HUES64 (cell line): Measurements from ENCODE around the gene LRRC31.

Source experiments
- H3K27ac ChIP-seq: 2 replicates; pipeline ENCODE4 v1.7.0; 2013; ENCODE audit warnings: low read depth, low read length, inconsistent platforms
- H3K27me3 ChIP-seq: 2 replicates; pipeline ENCODE4 v1.6.1; 2013; ENCODE audit warnings: mild to moderate bottlenecking, low read length; ENCODE audit not compliant: insufficient read depth
- H3K36me3 ChIP-seq: 2 replicates; pipeline ENCODE4 v1.6.1; 2013; ENCODE audit warnings: mild to moderate bottlenecking, low read length; ENCODE audit not compliant: insufficient read depth
- H3K4me1 ChIP-seq: 2 replicates; pipeline ENCODE4 v1.6.1; 2013; ENCODE audit warnings: mild to moderate bottlenecking, low read length, moderate library complexity; ENCODE audit not compliant: insufficient read depth
- H3K4me3 ChIP-seq: 2 replicates; pipeline ENCODE4 v1.5.1; 2013; ENCODE audit warnings: mild to moderate bottlenecking, low read length, moderate library complexity
- H3K9ac ChIP-seq: 2 replicates; pipeline ENCODE4 v1.6.1; 2013; ENCODE audit warnings: mild to moderate bottlenecking, low read depth, low read length
- H3K9me3 ChIP-seq: 2 replicates; pipeline ENCODE4 v1.6.1; 2013; ENCODE audit warnings: low read depth, low read length; ENCODE audit not compliant: insufficient read depth
- whole genome bisulfite sequencing: fragments of 150-250, 120-280 bp; methylation state at CpG from one replicate; pipeline ENCODE4 v1.1.7; 2013; ENCODE audit warnings: missing lambda C conversion rate; 5-methylcytosine and 5-hydroxymethylcytosine counted together

LRRC31 gene

DNA sequence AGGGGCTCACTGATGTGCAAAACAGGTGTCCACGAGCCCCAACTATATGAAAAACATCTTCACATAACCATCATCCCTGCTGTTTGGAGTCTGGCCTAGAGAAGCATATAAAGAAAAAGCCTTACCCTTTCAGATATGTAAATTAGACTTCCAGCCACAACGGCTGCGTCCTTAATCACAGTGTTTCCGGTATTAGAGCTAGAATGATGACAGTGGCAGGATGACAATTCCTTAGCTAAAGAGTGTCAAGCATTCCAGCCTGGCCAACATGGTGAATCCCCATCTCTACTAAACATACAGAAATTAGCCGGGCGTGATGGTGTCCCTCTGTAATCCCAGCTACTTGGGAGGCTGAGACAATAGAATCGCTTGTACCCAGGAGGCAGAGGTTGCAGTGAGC, 22.2 kb upstream of the LRRC31 start:
- Histone ChIP-seq H3K36me3 (no peaks in the 10 kb centered on the region), H3K27ac (no peak overlapping the region), H3K4me3 (no peak overlapping the region), H3K27me3 (no peaks in the 10 kb centered on the region), H3K9me3 (no peaks in the 10 kb centered on the region), H3K4me1 (no peaks in the 10 kb centered on the region), H3K9ac (no peak overlapping the region)
- WGBS = 89% methylated on average over 7 of the region's 7 CpGs

GRCh38 chr3:169886671-169887070, 16.9 kb upstream of the LRRC31 start:
- H3K4me3 ChIP-seq = no peak overlapping the region
- no peak overlapping the region for H3K9ac ChIP-seq
- peaks cover 12% of the 10 kb centered on the region for H3K4me1 ChIP-seq
- no peak overlapping the region for H3K27ac ChIP-seq
- H3K36me3 ChIP-seq = no peaks in the 10 kb centered on the region
- no peaks in the 10 kb centered on the region for H3K27me3 ChIP-seq
- WGBS = 94% methylated on average over 5 of the region's 5 CpGs
- no peaks in the 10 kb centered on the region for H3K9me3 ChIP-seq

DNA sequence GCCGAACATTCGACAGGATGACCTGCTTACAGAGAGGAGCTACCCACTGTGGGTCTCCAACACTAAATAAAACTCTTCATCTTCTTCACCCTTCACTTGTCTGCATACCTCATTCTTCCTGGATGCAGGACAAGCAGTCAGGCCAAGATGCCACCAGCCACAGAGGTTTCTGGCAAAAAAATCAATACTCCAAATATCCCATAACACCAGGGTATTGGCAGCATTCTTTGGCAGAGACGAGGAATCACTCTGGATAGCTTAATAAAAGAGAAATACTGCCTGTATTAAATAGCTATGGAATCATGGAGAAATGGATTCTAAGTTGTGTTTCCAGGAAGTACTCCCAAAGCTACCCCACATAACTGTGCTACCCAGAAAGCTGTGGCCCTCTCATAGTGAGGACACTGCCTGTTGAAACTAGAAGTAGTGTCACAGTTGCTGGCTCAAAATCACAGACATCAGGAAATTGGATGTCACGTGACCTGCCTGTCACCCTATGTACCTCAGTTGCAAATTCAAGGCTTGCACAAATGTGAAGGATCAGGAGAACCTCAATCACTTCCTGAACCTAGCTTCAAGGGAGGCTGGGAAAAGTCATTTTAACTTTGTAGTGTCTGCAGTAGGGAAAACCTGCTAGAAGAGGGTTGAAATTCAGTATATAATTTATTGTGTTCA, 11.0 kb upstream of the LRRC31 start:
- H3K9ac ChIP-seq = no peak overlapping the region
- 92% methylated on average over 4 of the region's 4 CpGs for WGBS
- no peak overlapping the region for H3K27ac ChIP-seq
- no peaks in the 10 kb centered on the region for H3K9me3 ChIP-seq
- no peak overlapping the region for H3K4me3 ChIP-seq
- peaks cover 3% of the 10 kb centered on the region; the same call in 1 of the 2 replicates for H3K4me1 ChIP-seq
- H3K27me3 ChIP-seq = no peaks in the 10 kb centered on the region
- H3K36me3 ChIP-seq = no peaks in the 10 kb centered on the region

DNA sequence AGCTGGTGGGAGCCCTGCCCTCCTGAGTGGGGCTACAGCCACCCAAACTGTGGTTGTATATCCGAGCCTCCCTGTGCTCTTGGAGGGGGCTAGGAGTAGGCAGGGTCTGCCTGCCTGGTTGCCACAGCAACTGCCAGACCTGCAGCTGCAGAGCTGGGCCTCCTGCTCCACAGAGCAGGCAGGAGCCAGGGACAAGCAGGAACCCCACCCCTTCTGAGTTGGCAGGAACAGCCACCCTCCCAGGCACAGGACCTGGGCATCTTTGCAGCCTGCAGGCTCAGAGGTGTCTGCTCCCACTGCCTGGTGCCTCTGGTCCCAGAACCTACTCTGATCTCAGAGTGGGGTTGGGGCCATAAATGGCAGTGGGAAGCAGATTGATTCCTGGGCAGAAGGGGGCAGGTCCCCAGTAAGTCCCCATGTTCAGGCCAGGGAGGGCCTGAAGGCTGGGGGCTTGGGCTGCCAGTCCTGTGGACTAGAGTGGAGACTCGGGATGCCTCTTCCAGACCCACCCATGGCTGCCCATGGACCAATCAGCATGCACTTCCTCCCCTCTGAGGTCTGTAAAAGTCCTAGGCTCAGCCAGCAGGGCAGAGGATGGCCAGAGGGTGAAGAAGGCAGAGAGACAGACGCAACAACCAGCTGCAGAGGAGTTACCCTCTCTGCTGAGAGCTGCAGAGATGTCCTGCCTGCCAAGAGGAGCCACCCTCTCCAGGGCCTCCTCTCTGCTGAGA, 10.3 kb upstream of the LRRC31 start:
- no peak overlapping the region for H3K9ac ChIP-seq
- no peak overlapping the region for H3K4me3 ChIP-seq
- H3K9me3 ChIP-seq = no peaks in the 10 kb centered on the region
- no peaks in the 10 kb centered on the region for H3K27me3 ChIP-seq
- WGBS = 86% methylated on average over 3 of the region's 3 CpGs
- no peak overlapping the region for H3K27ac ChIP-seq
- H3K36me3 ChIP-seq = no peaks in the 10 kb centered on the region
- no peaks in the 10 kb centered on the region; the same call in 1 of the 2 replicates for H3K4me1 ChIP-seq

GRCh38 chr3:169879013-169879557, 9.3 kb upstream of the LRRC31 start:
- H3K36me3 ChIP-seq = no peaks in the 10 kb centered on the region
- H3K27me3 ChIP-seq = no peaks in the 10 kb centered on the region
- H3K9ac ChIP-seq = no peak overlapping the region
- no peak overlapping the region for H3K4me3 ChIP-seq
- H3K27ac ChIP-seq = no peak overlapping the region
- no peaks in the 10 kb centered on the region for H3K9me3 ChIP-seq
- H3K4me1 ChIP-seq = no peaks in the 10 kb centered on the region
- WGBS = 88% methylated on average over 8 of the region's 8 CpGs

- H3K9me3 ChIP-seq = no peaks in the 10 kb centered on the region
- H3K27me3 ChIP-seq = no peaks in the 10 kb centered on the region
- 95% methylated on average over 1 of the region's 2 CpGs for WGBS
- no peak overlapping the region for H3K9ac ChIP-seq
- H3K36me3 ChIP-seq = no peaks in the 10 kb centered on the region
- H3K4me1 ChIP-seq = peaks cover 9% of the 10 kb centered on the region
- no peak overlapping the region for H3K4me3 ChIP-seq
- H3K27ac ChIP-seq = no peak overlapping the region
These were observed 1.6 kb upstream of the LRRC31 start for GRCh38 chr3:169871129-169871886.

GRCh38 chr3:169868369-169868768, 1.4 kb downstream of the LRRC31 start:
- Histone ChIP-seq H3K4me3 (no peak overlapping the region), H3K27ac (no peak overlapping the region), H3K4me1 (peaks cover 9% of the 10 kb centered on the region), H3K9me3 (no peaks in the 10 kb centered on the region), H3K36me3 (no peaks in the 10 kb centered on the region), H3K9ac (no peak overlapping the region), H3K27me3 (no peaks in the 10 kb centered on the region)
- WGBS = 91% methylated on average over 1 of the region's 2 CpGs

DNA sequence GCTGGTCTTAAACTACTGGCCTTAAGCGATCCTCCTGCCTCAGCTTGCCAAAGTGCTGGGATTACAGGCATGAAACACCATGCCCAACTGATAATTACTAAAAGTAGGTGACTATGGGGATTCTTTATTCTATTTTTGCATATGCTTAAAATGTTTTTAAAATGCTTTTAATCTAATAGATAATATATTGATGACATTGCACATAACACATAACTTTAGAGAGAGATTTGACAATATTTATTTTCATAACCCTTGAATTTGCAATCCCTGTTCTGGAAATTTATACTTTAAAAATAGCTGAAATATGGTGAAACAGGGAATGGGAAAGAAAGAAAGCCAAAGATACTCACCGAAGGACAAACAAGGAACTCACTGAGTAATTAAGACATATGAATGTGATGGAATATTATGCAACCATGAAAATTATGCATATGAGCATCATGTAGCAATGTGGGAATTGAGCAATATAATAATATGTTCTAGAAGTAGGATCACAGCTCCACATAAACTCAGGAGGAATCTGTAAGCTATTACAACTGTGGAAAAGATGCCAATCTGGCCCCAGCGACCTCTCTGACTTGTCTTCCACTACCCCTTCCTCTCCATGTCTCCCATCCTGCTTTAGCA, 2.0 kb downstream of the LRRC31 start:
- no peak overlapping the region for H3K4me3 ChIP-seq
- H3K4me1 ChIP-seq = peaks cover 9% of the 10 kb centered on the region
- H3K36me3 ChIP-seq = no peaks in the 10 kb centered on the region
- WGBS = 93% methylated on average over 3 of the region's 3 CpGs
- no peak overlapping the region for H3K27ac ChIP-seq
- H3K9me3 ChIP-seq = no peaks in the 10 kb centered on the region
- no peak overlapping the region for H3K9ac ChIP-seq
- no peaks in the 10 kb centered on the region for H3K27me3 ChIP-seq

- H3K36me3 ChIP-seq = no peaks in the 10 kb centered on the region
- no peaks in the 10 kb centered on the region for H3K9me3 ChIP-seq
- 94% methylated on average over 9 of the region's 12 CpGs for WGBS
These were observed 4.5 kb downstream of the LRRC31 start for GRCh38 chr3:169865176-169865767.

DNA sequence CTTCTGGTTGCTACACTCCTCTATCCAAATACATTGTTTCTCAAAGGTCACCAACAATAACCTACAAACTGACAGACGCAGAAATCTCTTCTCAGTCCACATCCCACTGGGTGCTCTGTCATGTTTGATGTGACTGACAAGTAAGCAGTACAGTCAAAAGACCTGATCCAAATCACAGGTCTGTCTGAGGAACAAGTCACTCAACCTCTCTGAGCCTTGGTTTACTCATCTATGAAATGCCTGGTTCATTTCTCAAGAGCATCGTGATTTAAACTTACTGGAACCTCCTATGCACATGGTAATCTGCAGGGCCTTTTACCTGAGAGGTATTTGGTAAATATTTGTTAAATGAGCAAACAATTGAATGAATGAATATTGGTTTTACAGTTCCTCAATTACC, 5.5 kb downstream of the LRRC31 start:
- Histone ChIP-seq H3K27me3 (no peaks in the 10 kb centered on the region), H3K9me3 (no peaks in the 10 kb centered on the region), H3K9ac (no peak overlapping the region), H3K4me3 (no peak overlapping the region), H3K4me1 (peaks cover 9% of the 10 kb centered on the region), H3K36me3 (no peaks in the 10 kb centered on the region), H3K27ac (no peak overlapping the region)
- 88% methylated on average over 2 of the region's 2 CpGs for WGBS

More at GRCh38 chr3:169865176-169865767, 4.5 kb downstream of the LRRC31 start:
- no peaks in the 10 kb centered on the region for H3K27me3 ChIP-seq
- no peak overlapping the region for H3K4me3 ChIP-seq
- peaks cover 16% of the 10 kb centered on the region for H3K4me1 ChIP-seq
- H3K9ac ChIP-seq = no peak overlapping the region
- H3K27ac ChIP-seq = no peak overlapping the region
